Measurements from ENCODE around the gene UQCRQ. TPM values are rescaled to one million over a fixed set of nuclear protein-coding genes. Genes with fewer than 3 reads are reported as not detected.

Gene UQCRQ
- total and polyA plus RNA-seq, 2 of the 13 experiments (the other 11 are each of a cell fraction or from before 2014, with no cell fraction given) = 257 to 575 TPM

GRCh38 chr5:132873119-132873929, 6.9 kb downstream of the UQCRQ start, which contains the start of gene LEAP2 (continued):
- TF ChIP-seq ZIK1 (CRISPR knock-in tag; IDR thresholded peaks at IDR 0.05; ENCODE audit: borderline replicate concordance, low read depth) (no peak), MED1 (CRISPR knock-in tag; IDR thresholded peaks at IDR 0.05) (peak; percentile 97), ZKSCAN8 (CRISPR knock-in tag; IDR thresholded peaks at IDR 0.05; ENCODE audit: borderline replicate concordance) (no peak), ZNF883 (CRISPR knock-in tag; IDR thresholded peaks at IDR 0.05; ENCODE audit: not compliant biosample characterization) (no peak), CEBPG (CRISPR knock-in tag; IDR thresholded peaks at IDR 0.05) (peak; percentile 55; the same call in 1 of the 2 replicates), RFX3 (CRISPR knock-in tag; IDR thresholded peaks at IDR 0.05) (no peak), ZSCAN21 (CRISPR knock-in tag; IDR thresholded peaks at IDR 0.05; ENCODE audit: borderline replicate concordance) (0 out of 2 replicates have a peak, but pooled peaks have one; percentile 26), ZNF598 (CRISPR knock-in tag; IDR thresholded peaks at IDR 0.05; ENCODE audit: borderline replicate concordance) (no peak), ZNF503 (CRISPR knock-in tag; IDR thresholded peaks at IDR 0.05) (no peak; the same call in 1 of the 2 replicates), ZKSCAN5 (CRISPR knock-in tag; IDR thresholded peaks at IDR 0.05) (no peak), PRPF4 (IDR thresholded peaks at IDR 0.05; ENCODE audit: low read depth, low read length, poor library complexity, severe bottlenecking) (no peak), ZFP82 (CRISPR knock-in tag; IDR thresholded peaks at IDR 0.05; ENCODE audit: borderline replicate concordance) (no peak), MTF2 (CRISPR knock-in tag; IDR thresholded peaks at IDR 0.05; ENCODE audit: borderline replicate concordance) (no peak), HMGXB4 (CRISPR knock-in tag; IDR thresholded peaks at IDR 0.05; ENCODE audit: borderline replicate concordance in 1 of 2, low read depth in 1 of 2) (peak; percentile 14 to 67; a peak in 2 of 4 replicates), ZNF317 (CRISPR knock-in tag; IDR thresholded peaks at IDR 0.05) (peak; percentile 54; the same call in 1 of the 2 replicates), ATF1 (CRISPR knock-in tag; IDR thresholded peaks at IDR 0.05) (0 out of 2 replicates have a peak, but pooled peaks have one; percentile 52)
- TF ChIP-seq, protein P1, sequence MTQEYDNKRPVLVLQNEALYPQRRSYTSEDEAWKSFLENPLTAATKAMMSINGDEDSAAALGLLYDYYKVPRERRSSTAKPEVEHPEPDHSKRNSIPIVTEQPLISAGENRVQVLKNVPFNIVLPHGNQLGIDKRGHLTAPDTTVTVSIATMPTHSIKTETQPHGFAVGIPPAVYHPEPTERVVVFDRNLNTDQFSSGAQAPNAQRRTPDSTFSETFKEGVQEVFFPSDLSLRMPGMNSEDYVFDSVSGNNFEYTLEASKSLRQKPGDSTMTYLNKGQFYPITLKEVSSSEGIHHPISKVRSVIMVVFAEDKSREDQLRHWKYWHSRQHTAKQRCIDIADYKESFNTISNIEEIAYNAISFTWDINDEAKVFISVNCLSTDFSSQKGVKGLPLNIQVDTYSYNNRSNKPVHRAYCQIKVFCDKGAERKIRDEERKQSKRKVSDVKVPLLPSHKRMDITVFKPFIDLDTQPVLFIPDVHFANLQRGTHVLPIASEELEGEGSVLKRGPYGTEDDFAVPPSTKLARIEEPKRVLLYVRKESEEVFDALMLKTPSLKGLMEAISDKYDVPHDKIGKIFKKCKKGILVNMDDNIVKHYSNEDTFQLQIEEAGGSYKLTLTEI (CRISPR knock-in tag; conservative IDR thresholded peaks at IDR 0.05) = no peak
- TF ChIP-seq, protein P2, sequence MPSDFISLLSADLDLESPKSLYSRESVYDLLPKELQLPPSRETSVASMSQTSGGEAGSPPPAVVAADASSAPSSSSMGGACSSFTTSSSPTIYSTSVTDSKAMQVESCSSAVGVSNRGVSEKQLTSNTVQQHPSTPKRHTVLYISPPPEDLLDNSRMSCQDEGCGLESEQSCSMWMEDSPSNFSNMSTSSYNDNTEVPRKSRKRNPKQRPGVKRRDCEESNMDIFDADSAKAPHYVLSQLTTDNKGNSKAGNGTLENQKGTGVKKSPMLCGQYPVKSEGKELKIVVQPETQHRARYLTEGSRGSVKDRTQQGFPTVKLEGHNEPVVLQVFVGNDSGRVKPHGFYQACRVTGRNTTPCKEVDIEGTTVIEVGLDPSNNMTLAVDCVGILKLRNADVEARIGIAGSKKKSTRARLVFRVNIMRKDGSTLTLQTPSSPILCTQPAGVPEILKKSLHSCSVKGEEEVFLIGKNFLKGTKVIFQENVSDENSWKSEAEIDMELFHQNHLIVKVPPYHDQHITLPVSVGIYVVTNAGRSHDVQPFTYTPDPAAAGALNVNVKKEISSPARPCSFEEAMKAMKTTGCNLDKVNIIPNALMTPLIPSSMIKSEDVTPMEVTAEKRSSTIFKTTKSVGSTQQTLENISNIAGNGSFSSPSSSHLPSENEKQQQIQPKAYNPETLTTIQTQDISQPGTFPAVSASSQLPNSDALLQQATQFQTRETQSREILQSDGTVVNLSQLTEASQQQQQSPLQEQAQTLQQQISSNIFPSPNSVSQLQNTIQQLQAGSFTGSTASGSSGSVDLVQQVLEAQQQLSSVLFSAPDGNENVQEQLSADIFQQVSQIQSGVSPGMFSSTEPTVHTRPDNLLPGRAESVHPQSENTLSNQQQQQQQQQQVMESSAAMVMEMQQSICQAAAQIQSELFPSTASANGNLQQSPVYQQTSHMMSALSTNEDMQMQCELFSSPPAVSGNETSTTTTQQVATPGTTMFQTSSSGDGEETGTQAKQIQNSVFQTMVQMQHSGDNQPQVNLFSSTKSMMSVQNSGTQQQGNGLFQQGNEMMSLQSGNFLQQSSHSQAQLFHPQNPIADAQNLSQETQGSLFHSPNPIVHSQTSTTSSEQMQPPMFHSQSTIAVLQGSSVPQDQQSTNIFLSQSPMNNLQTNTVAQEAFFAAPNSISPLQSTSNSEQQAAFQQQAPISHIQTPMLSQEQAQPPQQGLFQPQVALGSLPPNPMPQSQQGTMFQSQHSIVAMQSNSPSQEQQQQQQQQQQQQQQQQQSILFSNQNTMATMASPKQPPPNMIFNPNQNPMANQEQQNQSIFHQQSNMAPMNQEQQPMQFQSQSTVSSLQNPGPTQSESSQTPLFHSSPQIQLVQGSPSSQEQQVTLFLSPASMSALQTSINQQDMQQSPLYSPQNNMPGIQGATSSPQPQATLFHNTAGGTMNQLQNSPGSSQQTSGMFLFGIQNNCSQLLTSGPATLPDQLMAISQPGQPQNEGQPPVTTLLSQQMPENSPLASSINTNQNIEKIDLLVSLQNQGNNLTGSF (CRISPR knock-in tag; IDR thresholded peaks at IDR 0.05) = no peak
